GM18499 (cell line): ENCODE results near the gene ERMN.
A peak's percentile ranks its signal among the peaks of the same experiment; 100 is the strongest.

Experiments
- ATAC-seq: cut with Tn5 transposase; IDR thresholded peaks from one replicate; pipeline ENCODE4 v1.9.1; 2021; ENCODE audit warnings: moderate number of reproducible peaks; ENCODE audit not compliant: insufficient read depth, unreplicated experiment

Gene ERMN

GRCh38 chr2:157333304-157334047, 7.9 kb upstream of the ERMN start:
- ATAC-seq, result no peak

GRCh38 chr2:157329524-157329923, 3.9 kb upstream of the ERMN start:
- ATAC-seq, result no peak

GRCh38 chr2:157327621-157328500, 2.2 kb upstream of the ERMN start:
- peak; percentile 93 for ATAC-seq

- peak; percentile 19 for ATAC-seq
Measured at GRCh38 chr2:157327200-157327599, 1.6 kb upstream of the ERMN start.

- ATAC-seq, result no peak
Measured at GRCh38 chr2:157326698-157327097, 1.1 kb upstream of the ERMN start.

GRCh38 chr2:157324331-157324843, 1.2 kb downstream of the ERMN start:
- ATAC-seq, result no peak

GRCh38 chr2:157322432-157322831, 3.2 kb downstream of the ERMN start:
- ATAC-seq, result no peak

GRCh38 chr2:157321466-157321865, 4.2 kb downstream of the ERMN start:
- ATAC-seq, result no peak

- no peak for ATAC-seq
Measured at GRCh38 chr2:157320409-157320808, 5.2 kb downstream of the ERMN start.

GRCh38 chr2:157319795-157320194, 5.8 kb downstream of the ERMN start:
- no peak for ATAC-seq

GRCh38 chr2:157318884-157319283, 6.7 kb downstream of the ERMN start:
- ATAC-seq, result no peak

- no peak for ATAC-seq
Measured at GRCh38 chr2:157315901-157316300, 9.7 kb downstream of the ERMN start.

- ATAC-seq, result peak; percentile 48
Measured at GRCh38 chr2:157312866-157313486, 12.6 kb downstream of the ERMN start.

- no peak for ATAC-seq
Measured at GRCh38 chr2:157311706-157312105, 13.9 kb downstream of the ERMN start.

- no peak for ATAC-seq
Measured at GRCh38 chr2:157309878-157310277, 15.7 kb downstream of the ERMN start.

- ATAC-seq, result no peak
Measured at GRCh38 chr2:157307021-157307420, 18.6 kb downstream of the ERMN start.

- ATAC-seq, result no peak
Measured at GRCh38 chr2:157305723-157306110, 19.9 kb downstream of the ERMN start.

GRCh38 chr2:157304811-157305722, 20.6 kb downstream of the ERMN start:
- no peak for ATAC-seq

- ATAC-seq, result no peak
Measured at GRCh38 chr2:157303612-157304011, 22.0 kb downstream of the ERMN start.
